Measurements from ENCODE around the gene GRHL1. TPM values are rescaled to one million over a fixed set of nuclear protein-coding genes. Genes with fewer than 3 reads are reported as not detected.
"Not testable (repeated sequence)": the region's sequence is repeated elsewhere in the genome, so short reads cannot be mapped to it uniquely, and the experiment has no call there.

Gene GRHL1
- total RNA-seq, 1 donor from 2014 or later = 1.4 TPM

- H3K36me3 Mint-ChIP-seq (ENCODE audit: low read depth); H3K4me1 Mint-ChIP-seq (ENCODE audit: low read depth); H3K9me3 Mint-ChIP-seq; intact Hi-C loops (cut with micrococcal nuclease); H3K27me3 Mint-ChIP-seq (ENCODE audit: insufficient read depth); H3K4me3 Mint-ChIP-seq; DNase-seq (ENCODE audit: low spot score); H3K27ac Mint-ChIP-seq: not testable (repeated sequence)
Measured at GRCh38 chr2:10012366-10012962, 61.0 kb downstream of the GRHL1 start.

GRCh38 chr2:10012963-10013461 is 61.5 kb downstream of the GRHL1 start:
- DNase-seq (ENCODE audit: low spot score) = no peak
- Mint-ChIP-seq H3K36me3 (ENCODE audit: low read depth) (no peaks in the 10 kb centered on the region), H3K27ac (no peak overlapping the region)

GRCh38 chr2:10013651-10014417 is 62.3 kb downstream of the GRHL1 start:
- H3K4me3 Mint-ChIP-seq; H3K36me3 Mint-ChIP-seq (ENCODE audit: low read depth); H3K27ac Mint-ChIP-seq; H3K27me3 Mint-ChIP-seq (ENCODE audit: insufficient read depth); H3K4me1 Mint-ChIP-seq (ENCODE audit: low read depth); H3K9me3 Mint-ChIP-seq; intact Hi-C loops (cut with micrococcal nuclease); DNase-seq (ENCODE audit: low spot score): not testable (repeated sequence)

More at GRCh38 chr2:10012963-10013461, 61.5 kb downstream of the GRHL1 start:
- intact Hi-C loops (cut with micrococcal nuclease) = no loop called here
- Mint-ChIP-seq H3K4me1 (ENCODE audit: low read depth) (no peaks in the 10 kb centered on the region), H3K9me3 (no peaks in the 10 kb centered on the region), H3K4me3 (no peak overlapping the region), H3K27me3 (ENCODE audit: insufficient read depth) (peaks cover 2% of the 10 kb centered on the region)

GRCh38 chr2:10014418-10015190 is 63.1 kb downstream of the GRHL1 start:
- no peak overlapping the region for H3K4me3 Mint-ChIP-seq
- intact Hi-C loops (cut with micrococcal nuclease) = no loop called here
- DNase-seq (ENCODE audit: low spot score) = no peak
- H3K27me3 Mint-ChIP-seq (ENCODE audit: insufficient read depth) = peaks cover 2% of the 10 kb centered on the region
- H3K4me1 Mint-ChIP-seq (ENCODE audit: low read depth) = no peaks in the 10 kb centered on the region
- no peak overlapping the region for H3K27ac Mint-ChIP-seq
- H3K36me3 Mint-ChIP-seq (ENCODE audit: low read depth) = no peaks in the 10 kb centered on the region
- H3K9me3 Mint-ChIP-seq = no peaks in the 10 kb centered on the region

DNA sequence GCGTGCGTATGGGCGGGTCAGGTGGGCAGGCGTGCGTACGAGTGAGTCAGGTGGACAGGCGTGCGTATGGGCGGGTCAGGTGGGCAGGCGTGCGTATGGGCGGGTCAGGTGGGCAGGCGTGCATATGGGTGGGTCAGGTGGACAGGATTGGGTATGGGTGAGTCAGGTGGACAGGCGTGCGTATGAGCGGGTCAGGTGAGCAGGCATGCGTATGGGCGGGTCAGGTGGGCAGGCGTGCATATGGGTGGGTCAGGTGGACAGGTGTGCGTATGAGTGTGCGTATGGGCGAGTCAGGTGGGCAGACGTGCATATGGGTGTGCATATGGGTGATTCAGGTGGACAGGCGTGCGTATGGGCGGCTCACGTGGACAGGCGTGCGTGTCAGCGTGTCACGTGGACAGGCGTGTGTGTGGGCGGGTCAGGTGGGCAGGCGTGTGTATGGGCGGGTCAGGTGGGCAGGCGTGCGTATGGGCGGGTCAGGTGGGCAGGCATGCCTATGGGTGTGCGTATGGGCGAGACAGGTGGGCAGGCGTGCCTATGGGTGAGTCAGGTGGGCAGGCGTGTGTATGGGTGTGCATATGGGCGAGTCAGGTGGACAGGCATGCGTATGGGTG is 64.0 kb downstream of the GRHL1 start:
- H3K4me1 Mint-ChIP-seq (ENCODE audit: low read depth); intact Hi-C loops (cut with micrococcal nuclease); H3K27me3 Mint-ChIP-seq (ENCODE audit: insufficient read depth); H3K9me3 Mint-ChIP-seq; H3K4me3 Mint-ChIP-seq; H3K27ac Mint-ChIP-seq; H3K36me3 Mint-ChIP-seq (ENCODE audit: low read depth); DNase-seq (ENCODE audit: low spot score): not testable (repeated sequence)

GRCh38 chr2:10016001-10016801 is 64.7 kb downstream of the GRHL1 start:
- intact Hi-C loops (cut with micrococcal nuclease) = no loop called here

DNA sequence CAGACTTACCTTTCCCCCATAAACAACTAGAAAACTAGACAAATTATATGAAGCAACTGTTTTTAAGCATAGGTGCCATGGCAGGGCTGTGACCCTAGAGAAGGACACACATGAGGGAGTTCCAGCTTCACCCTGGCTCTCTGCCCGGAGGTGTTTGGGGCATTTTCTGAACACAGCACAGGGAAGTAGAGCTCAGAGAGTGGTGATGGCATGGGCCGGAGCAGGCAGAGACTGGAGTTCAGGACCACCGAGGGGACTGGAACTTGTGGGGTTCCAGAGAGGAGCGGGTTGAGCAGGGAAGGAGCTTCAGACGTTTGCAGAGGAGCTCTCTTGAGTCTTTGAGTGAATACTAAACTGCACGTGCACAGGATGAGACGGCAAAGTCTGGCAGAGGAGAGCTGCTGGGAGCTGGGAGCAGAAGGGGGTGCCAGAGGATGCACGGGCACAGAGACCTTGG is 65.3 kb downstream of the GRHL1 start:
- Mint-ChIP-seq H3K27me3 (ENCODE audit: insufficient read depth) (peaks cover 2% of the 10 kb centered on the region), H3K27ac (no peak overlapping the region), H3K9me3 (no peaks in the 10 kb centered on the region), H3K4me1 (ENCODE audit: low read depth) (no peaks in the 10 kb centered on the region), H3K4me3 (no peak overlapping the region), H3K36me3 (ENCODE audit: low read depth) (no peaks in the 10 kb centered on the region)
- no peak for DNase-seq (ENCODE audit: low spot score)
- intact Hi-C loops (cut with micrococcal nuclease) = no loop called here

More at GRCh38 chr2:10016001-10016801, 64.7 kb downstream of the GRHL1 start:
- Mint-ChIP-seq H3K4me3 (no peak overlapping the region), H3K27ac (no peak overlapping the region), H3K4me1 (ENCODE audit: low read depth) (no peaks in the 10 kb centered on the region), H3K27me3 (ENCODE audit: insufficient read depth) (peaks cover 2% of the 10 kb centered on the region), H3K36me3 (ENCODE audit: low read depth) (no peaks in the 10 kb centered on the region), H3K9me3 (no peaks in the 10 kb centered on the region)
- no peak for DNase-seq (ENCODE audit: low spot score)

DNA sequence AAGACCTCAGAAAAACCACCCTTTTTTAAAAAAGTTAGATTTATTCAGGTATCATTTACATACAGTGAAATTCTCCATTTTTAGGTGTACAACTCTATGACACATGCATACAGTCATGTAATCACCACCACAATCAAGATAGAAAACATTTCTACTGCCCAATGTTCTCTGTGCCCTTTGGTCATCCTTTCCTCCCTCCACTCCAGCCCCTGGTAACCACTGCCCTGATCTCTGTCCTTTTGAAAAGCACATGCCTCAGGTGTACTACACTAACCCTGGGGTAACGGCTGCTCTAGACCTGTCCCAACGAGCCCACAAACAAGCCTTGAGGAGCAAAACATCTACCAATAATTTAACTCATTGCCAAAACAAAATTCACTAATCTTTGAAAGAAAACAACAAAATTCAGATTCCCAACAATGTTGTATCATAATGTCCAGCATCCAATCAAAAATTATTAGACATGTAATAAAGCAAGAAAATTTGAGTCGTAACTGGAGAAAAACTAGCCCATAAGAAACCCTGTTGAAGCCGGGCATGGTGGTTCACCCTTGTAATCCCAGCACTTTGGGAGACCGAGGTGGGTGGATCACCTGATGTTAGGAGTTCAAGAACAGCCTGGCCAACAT is 65.9 kb downstream of the GRHL1 start:
- H3K27me3 Mint-ChIP-seq (ENCODE audit: insufficient read depth) = peaks cover 2% of the 10 kb centered on the region
- no peak overlapping the region for H3K4me3 Mint-ChIP-seq
- H3K9me3 Mint-ChIP-seq = no peaks in the 10 kb centered on the region
- no peak overlapping the region for H3K27ac Mint-ChIP-seq
- no peak for DNase-seq (ENCODE audit: low spot score)
- intact Hi-C loops (cut with micrococcal nuclease) = no loop called here
- no peaks in the 10 kb centered on the region for H3K36me3 Mint-ChIP-seq (ENCODE audit: low read depth)
- H3K4me1 Mint-ChIP-seq (ENCODE audit: low read depth) = no peaks in the 10 kb centered on the region

GRCh38 chr2:10019174-10019573 is 67.7 kb downstream of the GRHL1 start:
- H3K36me3 Mint-ChIP-seq (ENCODE audit: low read depth) = no peaks in the 10 kb centered on the region
- no peaks in the 10 kb centered on the region for H3K9me3 Mint-ChIP-seq
- DNase-seq (ENCODE audit: low spot score) = no peak
- intact Hi-C loops (cut with micrococcal nuclease) = no loop called here
- no peak overlapping the region for H3K27ac Mint-ChIP-seq
- no peaks in the 10 kb centered on the region for H3K4me1 Mint-ChIP-seq (ENCODE audit: low read depth)
- H3K27me3 Mint-ChIP-seq (ENCODE audit: insufficient read depth) = peaks cover 2% of the 10 kb centered on the region
- no peak overlapping the region for H3K4me3 Mint-ChIP-seq

- no peak for DNase-seq (ENCODE audit: low spot score)
- intact Hi-C loops (cut with micrococcal nuclease) = no loop called here
- Mint-ChIP-seq H3K27me3 (ENCODE audit: insufficient read depth) (peaks cover 2% of the 10 kb centered on the region), H3K27ac (no peak overlapping the region), H3K9me3 (no peaks in the 10 kb centered on the region), H3K4me3 (no peak overlapping the region), H3K4me1 (ENCODE audit: low read depth) (no peaks in the 10 kb centered on the region), H3K36me3 (ENCODE audit: low read depth) (no peaks in the 10 kb centered on the region)
Measured at GRCh38 chr2:10019602-10020400, 68.3 kb downstream of the GRHL1 start.

DNA sequence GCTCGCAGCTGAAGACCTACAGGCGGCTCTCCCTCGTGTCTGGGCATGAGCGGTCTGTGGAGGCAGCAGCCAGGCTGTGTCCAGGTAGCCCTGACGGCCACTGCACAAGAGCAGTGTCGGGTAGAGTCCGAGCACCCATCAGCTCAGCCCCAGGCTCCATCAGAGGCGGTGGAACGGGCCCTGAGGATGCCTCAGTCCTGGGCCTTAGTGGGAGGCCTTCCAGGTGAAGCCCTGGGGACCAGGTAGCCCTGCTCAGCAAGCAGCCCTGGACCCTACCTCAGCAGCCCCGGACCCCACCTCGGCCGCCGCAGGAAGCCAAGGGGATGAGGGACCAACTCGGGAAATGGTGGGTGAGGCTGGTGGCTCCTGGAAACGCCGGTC is 70.5 kb downstream of the GRHL1 start:
- no peaks in the 10 kb centered on the region for H3K9me3 Mint-ChIP-seq
- intact Hi-C loops (cut with micrococcal nuclease) = no loop called here
- H3K27me3 Mint-ChIP-seq (ENCODE audit: insufficient read depth) = no peaks in the 10 kb centered on the region
- H3K4me1 Mint-ChIP-seq (ENCODE audit: low read depth) = no peaks in the 10 kb centered on the region
- H3K36me3 Mint-ChIP-seq (ENCODE audit: low read depth) = no peaks in the 10 kb centered on the region
- H3K27ac Mint-ChIP-seq = no peak overlapping the region
- DNase-seq (ENCODE audit: low spot score) = no peak
- H3K4me3 Mint-ChIP-seq = no peak overlapping the region

Measured in activated T-helper 1 cell treated with anti-CD3 and anti-CD28 coated beads, Interleukin-12 subunit alpha, Interleukin-12 subunit beta, Interleukin-2, Interleukin-4 antibody, amounts not matched to agents 30 ng/mL and 10 ng/mL and 1 ng/mL, durations not matched to agents 14 hours and 24 hours and 36 hours (primary cell).